Stimulated activated CD4-positive, alpha-beta T cell treated with anti-CD3 and anti-CD28 coated beads, Interleukin-12 subunit alpha, Interleukin-12 subunit beta, amount 100 ng/mL, for 4 hours (primary cell): ENCODE results near the gene CACFD1.

Experiments used
- DNase-seq: peaks from one replicate; pipeline ENCODE4 v3.0.0-alpha.2; 2020

The CACFD1 gene

GRCh38 chr9:133485531-133486260, 25.9 kb downstream of the CACFD1 start:
- DNase-seq: no peak

DNA sequence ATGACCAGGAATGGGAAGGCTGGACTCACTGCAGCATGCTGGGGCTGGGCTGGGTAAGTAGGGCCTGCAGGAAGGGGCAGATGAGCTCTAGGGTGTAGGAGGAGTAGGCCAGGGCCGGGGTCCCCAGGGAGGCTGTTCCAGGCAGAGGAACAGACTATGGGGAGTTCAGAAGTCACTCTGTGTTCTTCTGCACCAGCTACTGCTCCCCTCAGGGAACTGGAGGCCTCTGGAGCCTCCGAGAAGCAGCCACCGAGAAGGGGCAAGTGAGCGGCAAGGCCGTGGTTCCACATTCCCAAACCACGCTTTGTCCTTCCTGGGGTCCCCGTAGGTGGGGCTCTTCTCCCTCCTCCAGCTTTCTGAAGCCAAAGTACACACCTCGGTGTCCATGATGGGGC, 27.6 kb downstream of the CACFD1 start:
- DNase-seq: no peak

DNA sequence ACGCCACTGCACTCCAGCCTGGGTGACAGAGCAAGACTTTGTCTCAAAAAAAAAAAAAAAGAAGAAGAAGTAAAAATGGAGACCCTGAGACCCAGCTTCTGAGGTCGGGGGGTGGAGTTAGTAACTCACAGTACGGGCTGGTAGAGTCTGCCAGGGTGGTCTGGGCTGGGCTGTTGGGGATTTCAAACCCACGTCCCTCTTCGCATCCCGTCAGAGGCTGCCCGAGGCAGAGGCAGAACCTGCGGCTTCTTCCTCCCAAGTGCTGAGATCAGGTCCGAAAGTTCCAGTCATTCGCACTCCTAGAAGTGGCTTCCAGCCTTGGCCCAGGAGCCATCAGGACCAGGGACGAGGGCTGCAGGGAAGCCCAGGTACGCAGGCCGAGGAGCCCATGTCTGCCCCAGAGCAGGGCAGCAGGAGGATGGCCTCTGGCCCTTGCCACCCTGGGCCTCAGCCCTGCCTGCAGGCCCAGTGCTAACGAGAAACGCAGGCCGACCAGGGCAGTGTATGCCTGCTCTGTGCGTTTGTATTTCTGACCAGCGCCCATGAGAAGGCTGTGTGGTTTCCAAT, 29.0 kb downstream of the CACFD1 start:
- DNase-seq: no peak

GRCh38 chr9:133489253-133490190, 29.7 kb downstream of the CACFD1 start:
- no peak for DNase-seq

- DNase-seq: no peak
Observed at GRCh38 chr9:133490201-133490681, 30.5 kb downstream of the CACFD1 start.

GRCh38 chr9:133490865-133491655, 31.3 kb downstream of the CACFD1 start:
- no peak for DNase-seq

DNA sequence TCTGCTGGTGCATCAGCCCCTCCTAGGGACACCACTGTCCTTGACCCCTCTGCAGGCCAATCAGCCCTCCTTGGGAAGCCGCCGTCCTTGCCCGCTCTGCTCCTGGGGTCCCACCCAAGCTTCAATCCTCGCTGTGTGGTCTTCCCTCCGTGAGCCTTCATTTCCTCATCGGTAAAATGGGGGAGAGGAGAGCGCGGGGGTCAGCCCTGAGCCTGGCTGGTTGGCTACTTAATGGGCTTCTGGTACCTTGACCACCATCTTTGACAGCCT, 31.8 kb downstream of the CACFD1 start:
- DNase-seq: no peak

- no peak for DNase-seq
Observed at GRCh38 chr9:133492061-133493021, 32.6 kb downstream of the CACFD1 start.

DNA sequence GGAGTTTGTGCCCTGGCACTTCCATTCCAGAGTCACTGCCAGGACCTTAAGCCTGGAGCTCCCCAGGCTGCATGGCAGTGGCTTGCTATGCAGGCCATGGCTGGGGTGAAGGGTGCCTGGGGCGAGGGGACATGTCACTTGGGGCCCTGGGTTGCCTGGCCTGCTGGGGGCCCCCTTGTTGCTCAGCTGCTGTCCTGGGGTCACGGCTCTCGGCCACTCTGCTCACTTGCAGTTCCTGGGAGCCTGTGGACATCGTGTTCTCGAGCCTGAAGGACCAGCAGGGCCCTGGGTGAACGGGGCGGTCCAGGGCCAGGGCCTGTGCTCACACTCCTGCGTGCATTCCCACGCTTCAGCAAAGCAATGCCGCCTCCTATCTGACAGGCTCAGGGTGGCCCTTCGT, 33.6 kb downstream of the CACFD1 start:
- no peak for DNase-seq

DNA sequence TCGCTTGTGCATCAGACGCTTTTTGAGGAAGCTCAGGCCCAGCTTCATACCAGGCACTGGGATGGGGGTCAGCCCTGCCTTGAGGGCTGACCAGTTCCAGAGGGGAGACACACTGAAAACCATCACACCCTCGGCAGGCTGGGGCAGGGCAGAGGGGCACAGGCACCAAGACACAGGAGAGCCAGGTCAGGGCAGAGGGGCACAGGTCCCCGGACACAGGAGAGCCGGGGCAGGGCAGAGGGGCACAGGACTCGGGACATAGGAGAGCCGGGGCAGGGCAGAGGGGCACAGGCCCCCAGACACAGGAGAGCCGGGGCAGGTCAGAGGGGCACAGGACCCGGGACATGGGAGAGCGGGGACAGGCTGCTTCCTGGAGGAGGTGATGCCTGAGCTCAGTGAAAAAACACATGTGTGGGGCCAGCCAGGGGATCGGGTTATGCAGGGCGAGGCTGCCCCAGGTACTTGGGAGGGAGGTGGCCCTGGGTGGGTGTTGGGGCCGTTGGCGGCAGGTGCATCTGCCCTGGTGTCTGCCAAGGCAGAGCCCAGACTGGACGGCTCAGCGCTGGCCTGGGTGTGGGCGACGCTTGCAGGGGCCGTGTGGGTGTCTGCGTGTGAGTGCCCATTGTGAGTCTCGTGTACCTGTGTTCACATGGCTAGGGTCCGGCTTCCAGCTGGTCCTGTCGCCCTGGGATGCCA, 34.2 kb downstream of the CACFD1 start:
- DNase-seq: no peak

- no peak for DNase-seq
Observed at GRCh38 chr9:133494636-133495326, 35.0 kb downstream of the CACFD1 start.

GRCh38 chr9:133495327-133496293, 35.8 kb downstream of the CACFD1 start:
- no peak for DNase-seq

DNA sequence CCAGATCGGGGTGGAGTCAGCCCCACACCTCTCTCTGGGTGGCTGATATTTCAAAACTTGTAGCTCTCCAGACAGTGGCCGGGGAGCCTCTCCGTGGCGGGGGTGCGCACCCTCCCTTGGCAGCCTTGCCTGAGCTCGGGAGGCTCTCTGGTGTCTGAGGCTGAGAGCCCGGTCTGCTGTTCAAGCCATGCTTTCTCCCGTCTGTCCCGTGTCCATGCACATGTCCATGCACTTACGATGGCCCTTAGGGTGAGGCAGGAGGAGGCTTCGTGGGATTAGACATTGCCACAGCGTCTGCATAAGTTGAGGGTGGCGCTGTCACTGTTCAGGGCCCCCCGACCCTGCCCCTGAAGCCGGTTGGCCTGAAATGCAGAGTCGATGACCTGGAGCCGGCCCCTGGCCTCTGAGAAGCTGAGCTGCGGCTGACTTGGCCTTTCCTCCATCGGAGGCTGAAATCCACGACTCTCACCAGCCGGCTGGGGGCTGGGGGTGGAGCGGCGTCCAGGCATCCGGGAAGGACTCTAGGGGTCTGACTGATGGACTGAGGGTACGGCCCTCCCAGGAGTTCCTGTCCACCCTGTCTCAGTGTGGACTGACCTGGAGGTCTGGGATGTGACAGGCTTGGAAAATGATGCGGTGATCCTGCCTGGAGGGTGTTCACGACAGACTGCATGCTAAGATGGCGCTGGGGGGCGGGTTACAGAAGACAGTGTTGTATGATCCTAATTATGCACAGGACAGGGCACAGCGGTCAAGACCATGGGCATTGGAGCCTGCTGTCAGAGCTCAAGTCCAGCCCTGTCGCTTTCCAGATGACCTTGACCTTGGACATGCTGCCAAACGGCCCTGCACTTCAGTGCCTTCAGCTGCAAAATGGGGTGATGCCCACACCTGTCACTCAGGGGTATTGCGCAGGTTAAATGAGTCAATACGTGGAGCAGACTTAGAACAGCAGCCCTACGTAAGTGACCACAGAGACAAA, 37.4 kb downstream of the CACFD1 start:
- DNase-seq: no peak

- no peak for DNase-seq
Observed at GRCh38 chr9:133499132-133499891, 39.5 kb downstream of the CACFD1 start.

DNA sequence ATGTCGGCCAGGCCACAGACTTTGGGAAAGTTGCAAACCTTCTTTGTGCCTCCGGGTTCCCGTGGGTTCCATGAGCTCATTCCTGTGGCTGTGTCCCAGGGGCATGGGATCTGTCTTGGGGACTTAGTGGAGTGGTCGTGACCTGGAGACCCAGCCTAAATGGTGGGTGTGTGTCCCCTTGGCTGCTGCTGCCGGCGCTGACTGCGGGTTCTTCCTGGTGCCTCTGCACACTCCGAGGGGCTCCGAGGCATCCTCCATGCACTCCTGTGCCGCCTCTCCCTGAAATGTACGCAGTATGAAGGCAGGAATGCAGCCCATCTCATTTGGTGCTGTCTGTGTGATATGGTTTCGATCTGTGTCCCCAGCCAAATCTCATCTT, 40.1 kb downstream of the CACFD1 start:
- DNase-seq: no peak

DNA sequence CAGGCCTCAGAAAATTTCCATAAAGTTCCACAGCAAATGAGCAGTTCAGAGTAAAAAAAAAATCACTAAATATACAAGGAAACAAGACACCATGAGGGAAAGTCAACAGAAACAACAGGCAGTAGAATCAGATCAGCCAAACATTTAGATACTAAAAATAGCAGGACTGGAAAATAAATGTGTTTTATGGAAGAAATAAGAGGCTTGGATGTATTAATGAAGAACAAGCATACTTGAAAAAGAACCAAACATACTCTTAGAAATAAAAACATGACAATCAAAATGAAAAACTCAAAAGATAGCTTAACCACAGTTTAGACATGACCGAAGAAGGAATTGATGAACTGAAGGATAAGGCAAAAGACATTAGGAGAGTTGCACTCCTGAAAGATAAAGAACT, 42.3 kb downstream of the CACFD1 start:
- no peak for DNase-seq

- no peak for DNase-seq
Observed at GRCh38 chr9:133505186-133505830, 45.5 kb downstream of the CACFD1 start.
